SU-DHL-6 (cell line): ENCODE data around the gene RBM4B.

Experiments
- CTCF ChIP-seq: fragments of 200-600 bp; sonication (generic); IDR thresholded peaks from one replicate; pipeline ENCODE4 v1.5.1; 2017; ENCODE audit warnings: antibody characterized with exemption, mild to moderate bottlenecking, low read length, moderate library complexity; ENCODE audit not compliant: insufficient read depth, poor library complexity, severe bottlenecking
- EZH2phosphoT487 ChIP-seq: fragments of 200-600 bp; sonication (generic), shearing (Covaris generic); conservative IDR thresholded peaks from 2 replicates; pipeline ENCODE4 v1.6.1; 2018; ENCODE audit warnings: mild to moderate bottlenecking, antibody characterized with exemption, low read length, moderate library complexity, mixed read lengths

GRCh38 chr11:66637557-66638176 lies 40.0 kb downstream of the RBM4B start:
- TF ChIP-seq EZH2phosphoT487 = no peak
- no peak for TF ChIP-seq CTCF
